NCI-H146 (cell line): ENCODE data around the gene ADRM1.

ENCODE experiments used
- DNase-seq: peaks from one replicate; lab custom pipeline; 2025; lab: John Stamatoyannopoulos, UW

ADRM1 gene

DNA sequence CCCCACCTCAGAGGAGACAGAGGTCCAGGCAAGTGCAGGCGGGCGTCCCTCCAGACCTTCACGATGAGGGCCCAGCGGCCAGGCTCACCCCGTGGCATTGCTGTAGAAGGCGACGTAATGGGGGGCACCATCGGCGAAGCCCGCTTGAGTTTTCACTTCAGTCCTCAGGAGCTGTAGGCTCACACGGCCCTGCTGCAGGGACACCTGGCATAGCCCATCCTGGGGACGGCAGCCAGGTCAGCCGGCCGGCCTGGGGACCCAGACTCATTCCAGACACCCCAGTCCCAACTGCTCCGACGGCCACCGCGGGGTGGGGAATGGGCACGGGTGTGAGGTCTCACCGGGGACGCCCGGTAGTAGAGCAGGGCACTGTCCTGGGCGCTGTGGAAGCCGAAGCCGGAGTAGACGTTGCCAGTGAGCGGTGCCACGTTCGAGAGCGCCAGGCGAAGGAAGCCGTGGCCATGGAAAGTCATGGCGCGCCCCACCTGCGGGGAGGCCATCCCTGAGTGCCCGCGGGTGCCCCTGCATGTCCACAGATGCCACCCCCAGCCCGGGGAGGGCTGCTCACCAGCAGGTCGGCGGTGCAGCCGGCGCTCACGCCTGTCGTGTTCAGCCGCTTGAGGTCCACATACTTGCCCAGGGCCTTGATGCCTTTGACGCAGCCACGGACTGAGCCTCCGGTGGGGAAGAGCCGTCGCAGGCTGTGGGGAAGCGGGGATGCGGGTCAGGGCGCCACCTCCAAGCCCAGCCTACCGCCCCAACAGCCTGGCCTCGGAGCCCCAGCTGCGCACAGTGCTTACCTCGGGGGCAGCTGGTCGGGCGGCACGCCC is 9.2 kb downstream of the ADRM1 start:
- DNase-seq, result no peak

DNA sequence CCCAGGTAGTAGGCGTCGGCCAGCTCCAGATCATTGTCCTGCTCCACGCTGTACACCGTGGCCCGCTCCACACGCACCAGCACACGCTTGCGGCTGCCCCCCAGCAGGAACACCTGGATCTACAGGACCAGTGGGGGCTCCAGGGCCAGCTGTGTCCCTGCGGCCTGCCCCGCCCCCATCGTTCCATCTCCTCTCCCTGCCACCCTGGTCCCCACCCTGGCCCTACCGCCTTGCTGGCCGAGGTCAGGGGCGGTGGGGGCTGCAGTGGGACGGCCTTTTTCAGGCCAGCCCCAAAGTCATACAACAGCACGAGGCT is 9.8 kb downstream of the ADRM1 start:
- DNase-seq, result no peak

DNA sequence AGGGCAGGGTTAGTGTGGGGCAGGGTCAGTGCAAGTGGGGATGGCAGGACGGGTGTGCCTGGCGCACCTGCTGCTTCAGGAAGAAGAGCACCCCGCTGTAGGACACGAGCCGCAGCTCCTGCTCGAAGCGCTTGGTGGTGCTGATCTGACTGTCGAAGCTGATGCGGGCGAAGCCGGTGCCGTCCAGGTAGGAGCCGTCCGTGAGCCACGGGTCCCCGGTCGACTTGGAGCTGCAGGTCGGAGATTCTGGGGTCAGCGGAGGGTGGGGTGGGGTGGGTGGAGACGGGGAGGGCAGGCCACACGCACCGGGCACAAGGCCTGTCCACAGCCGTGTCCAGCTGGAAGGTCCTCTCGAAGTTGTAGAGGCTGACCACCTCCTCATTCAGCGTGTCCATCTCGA is 10.2 kb downstream of the ADRM1 start:
- no peak for DNase-seq

DNA sequence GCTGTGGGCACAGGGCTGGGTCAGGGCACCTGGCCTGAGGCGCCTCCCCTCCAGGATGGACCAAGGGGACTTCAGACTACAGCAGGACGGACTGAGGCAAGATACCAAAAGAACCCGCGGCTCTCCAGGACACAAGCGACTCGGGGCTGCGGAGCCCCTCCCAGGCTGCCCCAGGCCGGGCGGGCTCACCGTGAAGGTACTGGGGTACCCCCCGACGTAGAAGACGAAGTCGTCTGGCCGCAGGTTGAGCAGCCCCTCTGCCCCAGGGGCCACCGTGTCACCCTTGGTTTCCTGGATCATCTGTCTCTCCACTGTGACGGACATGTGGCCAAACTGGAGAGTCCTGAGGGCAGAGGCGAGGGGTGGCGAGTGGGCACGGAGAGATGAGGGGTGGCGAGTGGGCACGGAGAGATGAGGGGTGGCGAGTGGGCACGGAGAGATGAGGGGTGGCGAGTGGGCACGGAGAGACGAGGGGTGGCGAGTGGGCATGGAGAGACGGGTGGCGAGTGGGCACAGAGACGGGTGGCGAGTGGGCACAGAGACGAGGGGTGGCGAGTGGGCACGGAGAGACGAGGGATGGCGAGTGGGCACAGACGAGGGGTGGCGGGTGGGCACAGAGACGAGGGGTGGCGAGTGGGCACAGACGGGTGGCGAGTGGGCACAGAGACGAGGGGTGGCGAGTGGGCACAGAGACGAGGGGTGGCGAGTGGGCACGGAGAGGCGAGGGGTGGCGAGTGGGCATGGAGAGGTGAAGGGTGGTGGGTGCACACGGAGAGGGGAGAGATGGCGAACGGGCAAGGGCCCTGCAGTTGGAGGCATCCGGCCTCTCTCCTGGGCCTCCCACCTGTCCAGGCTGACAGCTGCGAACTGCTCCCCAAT is 10.9 kb downstream of the ADRM1 start:
- DNase-seq, result no peak

DNA sequence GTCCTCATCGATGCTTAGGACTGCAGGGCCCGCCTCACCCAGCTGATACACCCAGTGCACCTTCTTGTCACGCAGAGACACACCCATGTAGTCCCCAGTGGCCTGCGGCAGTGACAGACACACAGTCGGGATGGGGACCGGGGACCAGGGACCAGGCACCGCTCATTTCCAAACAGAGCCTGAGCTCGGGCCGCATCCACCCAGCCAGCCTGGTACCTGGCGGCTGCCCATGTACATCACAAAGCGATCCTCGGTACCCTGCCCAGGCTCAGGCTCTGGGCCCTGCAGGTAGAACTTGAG is 11.5 kb downstream of the ADRM1 start:
- no peak for DNase-seq

DNA sequence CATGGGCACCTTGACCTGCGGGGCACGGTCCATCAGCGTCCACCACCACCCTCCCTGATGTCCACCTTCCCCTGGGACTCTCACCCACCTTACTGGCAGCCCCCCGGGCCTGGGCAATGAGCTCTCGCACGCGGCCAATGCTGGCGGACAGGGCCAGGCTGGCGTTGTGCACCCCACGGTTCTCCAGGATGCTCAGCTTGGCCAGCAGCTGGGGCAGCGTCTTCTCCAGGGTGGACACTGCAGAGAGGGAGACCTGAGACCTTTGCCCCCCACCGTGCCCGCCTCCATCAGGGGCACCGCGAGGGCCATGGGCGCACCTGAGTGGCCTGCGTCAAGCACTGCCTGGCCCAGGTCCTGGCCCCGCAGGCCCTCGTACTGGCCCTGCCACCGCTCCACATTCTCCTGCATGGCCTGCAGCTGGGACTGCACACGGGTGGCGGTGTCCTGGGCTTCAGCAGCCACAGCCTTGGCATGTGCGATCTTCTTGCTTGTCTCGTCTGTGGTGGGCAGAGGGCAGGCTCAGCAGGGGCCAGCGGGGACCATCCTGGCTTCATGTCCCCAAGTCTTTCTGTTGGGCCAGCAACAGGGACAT is 12.0 kb downstream of the ADRM1 start:
- DNase-seq, result no peak

DNA sequence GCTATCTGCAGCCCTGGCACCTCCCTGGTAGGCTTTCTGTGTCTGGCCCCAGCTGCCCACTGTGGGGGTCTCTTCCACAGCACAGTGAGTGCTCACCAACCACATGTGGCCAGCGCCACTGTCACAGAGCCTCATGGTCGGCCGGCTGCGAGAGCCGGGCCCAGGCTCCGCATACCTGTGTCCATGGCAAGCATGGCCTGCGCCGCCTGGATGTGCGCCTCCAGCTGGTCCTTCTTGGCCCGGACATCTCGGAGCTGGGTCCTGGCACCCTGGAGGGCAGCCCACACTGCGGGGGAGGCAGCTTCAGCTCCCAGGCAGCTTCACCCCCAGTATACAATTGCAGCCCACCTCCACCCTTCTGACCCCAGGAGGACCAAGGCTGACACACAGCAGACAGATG is 13.0 kb downstream of the ADRM1 start:
- no peak for DNase-seq

DNA sequence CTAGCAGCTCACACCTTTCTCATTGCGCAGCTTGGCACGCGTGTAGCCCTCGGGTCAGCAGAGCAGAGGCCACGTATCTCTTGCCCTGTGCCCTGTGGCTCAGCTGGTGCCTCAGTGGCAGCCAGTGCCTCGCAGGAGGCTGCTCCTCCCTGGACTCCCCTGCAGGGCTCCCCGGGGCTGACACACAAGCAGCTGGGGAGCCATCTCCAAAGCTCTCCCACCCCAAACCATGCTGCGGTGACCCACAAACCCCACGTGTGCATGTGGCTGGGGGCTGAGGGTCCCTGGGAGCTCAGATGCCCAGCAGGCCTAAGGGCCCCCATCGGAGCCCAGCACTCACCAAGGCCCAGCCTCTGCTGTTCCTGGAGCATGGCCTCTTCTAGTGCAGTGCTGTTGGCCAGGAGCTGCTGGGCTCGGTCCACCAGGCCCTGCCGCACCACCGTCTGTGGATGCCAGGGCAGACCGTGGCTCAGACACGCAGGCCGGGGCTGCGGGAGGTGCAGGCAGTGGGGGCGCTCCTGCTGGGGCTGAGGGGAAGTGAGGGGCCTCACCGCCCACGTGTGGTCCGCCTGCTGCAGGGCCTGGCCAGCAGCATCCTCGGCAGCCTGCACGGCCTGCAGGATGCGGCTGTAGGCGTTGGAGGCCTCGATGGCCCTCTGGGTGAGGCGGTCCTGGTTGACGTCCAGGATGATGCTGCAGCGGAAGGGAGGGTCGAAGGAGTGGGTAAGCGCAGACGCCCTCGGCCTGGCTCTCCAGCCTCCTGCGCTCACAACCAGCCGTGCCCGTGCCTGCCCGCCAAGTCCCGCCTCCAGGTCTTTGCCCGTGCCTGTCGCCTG is 13.8 kb downstream of the ADRM1 start:
- DNase-seq, result no peak

DNA sequence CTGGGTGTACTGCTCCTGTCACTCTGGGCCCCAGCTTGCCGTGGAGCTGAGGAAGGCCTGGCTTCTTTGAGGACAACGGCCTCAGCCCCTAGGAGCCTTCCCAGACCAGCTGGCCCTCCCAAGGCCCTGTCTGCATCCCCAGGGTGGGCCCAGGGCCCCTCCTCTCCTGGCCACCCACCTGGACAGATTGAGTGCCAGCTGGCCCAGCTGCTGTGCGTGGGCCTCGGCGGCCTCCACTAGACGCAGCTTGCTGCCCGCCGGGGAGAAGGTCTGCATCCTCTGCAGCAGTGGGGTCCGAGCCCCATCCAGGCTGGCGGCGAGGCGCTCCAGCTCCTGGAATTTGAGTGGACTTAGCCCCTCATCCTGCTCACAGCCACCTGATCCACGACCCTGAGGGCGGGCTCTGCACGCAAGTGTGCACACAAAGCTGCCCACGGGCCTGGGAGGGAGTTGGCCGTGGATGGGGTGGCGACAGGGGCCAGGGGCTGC is 14.4 kb downstream of the ADRM1 start:
- no peak for DNase-seq

DNA sequence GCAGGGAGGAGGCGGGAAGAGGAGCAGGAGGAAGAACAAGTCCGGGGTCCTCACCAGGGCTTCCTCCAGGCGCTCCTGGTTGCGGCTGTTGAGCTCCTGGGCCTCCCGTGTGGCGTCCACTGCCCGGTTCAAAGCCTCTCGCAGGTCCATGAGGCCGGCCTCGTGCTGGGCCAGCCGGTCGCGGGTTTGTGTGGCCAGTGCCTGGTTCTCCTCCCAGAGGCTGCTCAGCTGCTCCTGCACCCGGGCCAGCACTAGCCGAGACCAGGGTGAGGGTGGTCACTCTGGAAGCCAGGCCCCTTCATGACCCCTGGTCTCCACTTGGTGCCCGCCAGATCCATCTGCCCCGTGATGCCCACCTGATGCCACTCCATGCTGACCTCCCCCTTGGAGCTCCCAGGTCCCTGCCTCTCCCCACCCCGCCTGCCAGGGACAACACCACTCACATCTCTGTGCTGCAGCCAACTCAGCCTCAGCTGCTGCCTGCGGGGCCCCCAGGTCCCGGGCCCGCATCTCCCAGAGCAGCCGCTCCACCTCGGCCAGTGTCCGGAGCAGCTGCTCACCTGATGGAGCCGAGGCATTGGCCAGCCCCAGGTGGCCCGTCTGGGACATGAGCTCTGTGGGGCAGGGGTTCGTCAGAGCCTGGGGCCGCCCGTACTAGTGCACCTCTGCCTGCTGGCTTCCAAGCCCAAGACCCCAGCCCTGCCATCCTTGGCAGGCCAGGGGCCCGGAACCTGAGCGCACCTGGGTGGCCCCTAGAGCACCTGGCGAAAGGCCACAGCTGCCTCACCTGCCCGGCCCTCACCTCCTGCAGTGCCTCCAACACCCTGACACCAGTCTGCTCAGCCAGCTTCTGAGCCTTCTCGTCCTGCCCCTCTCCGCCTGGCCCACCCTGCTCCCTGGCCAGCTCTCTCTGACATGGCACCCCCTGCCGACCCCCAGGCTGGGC is 15.9 kb downstream of the ADRM1 start:
- DNase-seq, result no peak

DNA sequence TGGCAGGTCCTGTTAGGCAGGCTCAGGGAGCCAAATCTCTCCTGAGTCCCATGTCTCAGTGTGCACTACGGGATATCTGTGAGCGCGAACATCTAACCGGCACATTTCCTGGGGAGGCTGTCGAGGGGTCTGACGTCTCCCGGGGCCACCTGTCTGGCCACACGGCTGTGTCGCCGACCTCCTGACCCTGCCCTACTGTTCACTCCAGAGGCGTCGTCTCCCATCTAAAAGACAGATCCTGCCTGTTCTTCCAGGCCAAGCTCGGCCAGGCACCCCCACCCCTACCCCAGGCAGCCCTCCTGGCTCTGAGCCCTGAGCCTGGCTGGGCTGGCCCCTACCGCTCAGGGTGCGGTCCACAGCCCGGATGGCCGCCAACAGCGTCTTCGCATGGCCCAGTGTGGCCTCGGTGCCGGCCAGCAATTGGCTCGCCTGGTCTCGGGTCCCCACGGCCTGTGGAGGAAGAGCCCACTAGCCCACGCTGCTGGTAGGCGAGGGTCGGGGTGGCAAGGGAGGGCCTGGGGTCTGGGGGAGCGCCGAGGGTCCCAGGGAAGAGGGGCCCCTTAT is 16.6 kb downstream of the ADRM1 start:
- DNase-seq, result no peak

DNA sequence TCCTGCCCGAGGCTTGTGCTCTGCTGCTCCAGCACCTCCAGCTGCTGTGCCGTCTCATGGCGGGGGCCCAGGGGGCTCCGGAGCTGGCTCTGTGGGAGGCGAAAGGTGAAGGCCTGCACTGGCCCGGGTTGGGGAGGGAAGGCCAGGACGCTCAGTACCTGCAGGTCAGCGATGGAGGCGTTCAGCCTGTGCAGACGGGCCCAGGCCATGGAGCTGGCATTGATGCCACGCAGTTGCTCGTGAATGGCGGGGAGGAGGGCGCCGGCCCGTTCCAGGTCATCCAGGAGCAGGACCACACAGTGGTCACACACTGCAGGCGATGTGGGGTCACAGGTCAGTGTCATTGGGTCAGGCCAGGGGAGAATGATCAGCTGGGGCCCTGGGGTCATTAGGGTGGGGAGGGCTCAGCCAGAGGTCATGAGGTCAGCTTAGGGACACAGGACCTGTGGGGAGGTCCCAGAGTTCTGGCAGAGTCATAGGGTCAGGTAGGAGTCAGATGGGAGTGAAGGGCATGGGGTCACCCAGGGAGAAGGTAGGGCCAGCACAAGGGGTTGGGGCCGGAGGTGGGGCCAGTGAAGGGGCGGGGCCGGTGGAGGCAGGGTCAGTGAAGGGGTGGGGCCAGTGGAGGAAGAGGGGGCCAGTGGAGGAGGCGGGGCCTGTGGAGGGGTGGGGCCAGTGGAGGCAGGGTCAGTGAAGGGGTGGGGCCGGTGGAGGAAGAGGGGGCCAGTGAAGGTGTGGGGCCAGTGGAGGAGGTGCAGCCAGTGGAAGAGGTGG is 18.0 kb downstream of the ADRM1 start:
- no peak for DNase-seq

DNA sequence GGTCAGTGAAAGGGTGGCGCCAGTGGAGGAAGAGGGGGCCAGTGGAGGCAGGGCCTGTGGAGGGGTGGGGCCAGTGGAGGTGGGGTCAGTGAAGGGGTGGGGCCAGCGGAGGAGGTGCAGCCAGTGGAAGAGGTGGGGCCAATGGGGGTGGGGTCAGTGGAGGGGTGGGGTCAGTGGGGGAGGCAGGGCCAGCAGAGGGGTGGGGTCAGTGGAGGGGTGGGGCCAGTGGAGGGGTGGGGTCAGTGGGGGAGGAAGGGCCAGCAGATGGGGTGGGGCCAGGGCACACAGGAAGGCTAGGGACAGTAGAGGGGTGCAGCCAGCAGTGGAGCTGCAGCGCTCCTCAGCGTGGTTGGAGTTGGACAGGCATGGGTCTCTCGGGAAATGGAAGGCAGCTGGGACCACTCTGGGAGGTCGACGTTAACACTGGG is 18.7 kb downstream of the ADRM1 start:
- no peak for DNase-seq

DNA sequence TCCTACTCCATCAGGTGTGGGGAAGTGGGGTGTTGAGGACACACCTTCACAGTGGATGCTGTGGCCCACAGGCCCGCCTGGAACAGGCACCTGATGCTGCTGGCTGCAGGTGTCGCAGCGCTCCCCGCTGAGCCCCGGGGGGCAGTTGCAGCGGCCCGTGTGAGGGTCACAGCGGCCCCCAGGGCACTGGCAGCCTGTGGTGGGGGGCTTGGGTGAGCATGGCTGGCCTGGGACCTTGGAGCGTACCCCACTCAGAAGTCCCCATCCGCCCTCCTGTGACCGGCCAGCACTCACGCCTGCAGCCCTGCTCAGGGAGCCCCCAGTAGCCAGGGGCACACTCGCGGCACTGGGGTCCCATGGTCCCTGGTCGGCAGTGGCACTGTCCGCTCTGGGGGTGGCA is 19.2 kb downstream of the ADRM1 start:
- no peak for DNase-seq

DNA sequence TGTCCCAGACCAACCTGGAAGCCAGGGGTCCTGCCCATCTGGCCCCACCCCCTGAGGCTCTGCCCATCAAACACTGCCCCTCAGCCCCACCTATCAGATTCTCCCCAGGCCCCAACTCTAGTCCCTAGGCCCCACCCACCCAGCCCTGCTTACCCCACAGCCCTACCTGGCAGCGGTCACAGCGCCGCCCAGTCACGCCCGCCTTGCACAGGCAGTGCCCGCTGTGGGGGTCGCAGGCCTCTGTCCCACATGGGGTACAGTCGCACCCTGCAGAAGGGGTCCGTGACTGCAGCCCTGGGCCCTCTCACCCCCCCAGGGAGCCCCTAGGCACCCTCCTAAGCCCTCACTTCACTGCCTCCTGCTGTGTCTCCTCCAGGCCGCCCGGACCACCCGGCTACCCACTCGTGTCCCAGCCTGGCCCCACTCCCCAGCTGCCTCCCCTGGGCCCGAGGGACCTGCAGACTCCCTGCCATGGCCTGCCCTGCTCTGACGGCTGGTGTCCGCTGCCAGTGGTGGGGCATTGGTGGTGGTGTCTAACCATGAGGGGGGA is 19.8 kb downstream of the ADRM1 start:
- DNase-seq, result no peak

DNA sequence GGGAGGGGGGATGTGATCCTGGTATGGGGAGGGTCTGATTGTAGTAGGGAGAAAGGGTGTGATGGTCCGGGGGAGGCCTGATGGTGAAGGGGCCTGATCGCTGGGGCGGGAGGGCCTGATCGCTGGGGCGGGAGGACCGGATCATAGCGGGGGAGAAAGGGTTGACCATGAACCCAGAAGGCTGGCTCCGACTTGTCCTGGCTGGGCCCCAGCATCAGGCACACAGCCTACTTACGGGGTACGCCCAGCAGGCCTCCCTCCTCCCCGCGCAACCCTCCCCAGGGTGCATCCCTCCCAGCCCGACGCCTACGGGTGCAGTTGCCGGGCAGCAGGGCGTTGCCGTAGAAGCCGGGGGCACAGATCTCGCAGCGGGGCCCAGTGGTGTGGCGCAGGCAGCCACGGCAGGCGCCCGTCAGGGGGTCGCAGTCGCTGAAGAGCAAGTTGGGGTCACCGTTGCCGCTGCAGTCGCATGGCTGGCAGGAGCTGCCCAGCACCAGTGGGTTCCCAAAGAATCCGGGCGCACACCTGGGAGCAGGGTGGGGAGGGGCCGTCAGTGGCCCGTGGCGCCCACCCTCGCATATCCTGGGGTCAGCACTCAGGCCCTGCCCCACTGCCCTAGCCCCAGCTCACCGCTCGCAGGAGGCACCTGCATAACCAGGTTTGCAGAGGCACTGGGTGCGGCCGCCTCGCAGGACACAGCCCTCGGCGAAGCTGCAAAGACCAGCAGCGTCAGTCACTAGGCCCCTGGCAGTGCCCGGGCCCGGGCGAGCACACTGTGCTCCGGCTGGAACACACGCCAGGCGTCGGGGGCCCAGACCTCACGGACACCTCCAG is 20.6 kb downstream of the ADRM1 start:
- no peak for DNase-seq

DNA sequence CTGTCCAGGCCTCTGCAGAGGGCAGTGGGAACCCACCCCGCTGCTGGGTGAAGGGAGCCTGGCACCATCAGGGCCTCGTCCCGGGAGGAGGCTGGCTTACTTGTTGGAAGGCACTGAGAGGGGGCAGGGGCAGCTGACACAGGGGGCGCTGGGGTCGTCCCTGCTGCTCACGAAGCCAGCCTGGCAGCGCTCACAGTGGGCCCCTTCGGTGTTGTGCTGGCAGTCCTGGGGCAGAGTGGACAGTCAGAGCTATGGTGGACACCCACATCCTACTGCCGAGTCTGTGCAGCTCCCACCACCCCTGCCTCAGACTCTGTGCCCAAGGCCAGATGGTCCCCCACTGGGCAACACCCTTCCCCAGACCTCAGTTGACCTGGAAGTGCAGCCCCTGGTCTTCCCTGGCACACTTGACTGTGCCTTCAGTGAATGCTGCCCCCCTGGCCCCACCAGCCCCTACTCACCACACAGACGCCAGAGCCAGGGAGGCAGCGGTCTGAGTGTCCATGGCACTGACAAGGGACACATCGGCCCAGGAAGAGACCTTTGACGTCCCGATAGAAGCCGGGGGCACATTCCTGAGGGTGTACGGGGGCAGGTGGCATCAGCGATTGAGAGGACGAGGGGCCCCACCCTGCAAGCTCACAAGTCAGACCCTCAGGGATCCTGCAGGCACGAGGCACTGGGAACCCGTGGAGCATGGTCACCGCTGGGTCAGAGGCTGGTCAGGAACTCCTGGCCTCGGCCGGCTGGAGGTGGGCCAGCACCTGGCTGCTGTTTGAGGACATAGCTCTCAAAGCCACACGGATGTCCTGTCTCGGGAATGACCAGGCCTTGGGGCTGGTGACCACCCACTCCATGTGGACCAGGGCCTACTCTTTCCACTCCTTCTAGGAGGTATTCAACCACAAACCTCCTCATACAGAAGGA is 21.4 kb downstream of the ADRM1 start:
- no peak for DNase-seq
